ENCODE results near the gene SGCD.

SGCD gene

GRCh38 chr5:156783092-156783491, 456.1 kb downstream of the SGCD start:
- no peak for DNase-seq (ENCODE audit: low read depth)

- DNase-seq (ENCODE audit: low read depth) = no peak
These were observed 467.7 kb downstream of the SGCD start for GRCh38 chr5:156794687-156795086.

- no peak for DNase-seq (ENCODE audit: low read depth)
These were observed 471.2 kb downstream of the SGCD start for GRCh38 chr5:156798201-156798600.

- DNase-seq (ENCODE audit: low read depth) = no peak
These were observed 472.2 kb downstream of the SGCD start for GRCh38 chr5:156799171-156799570.

GRCh38 chr5:156800929-156801328, 474.0 kb downstream of the SGCD start:
- DNase-seq (ENCODE audit: low read depth) = no peak

- DNase-seq (ENCODE audit: low read depth) = no peak
These were observed 475.5 kb downstream of the SGCD start for GRCh38 chr5:156802501-156802900.

- no peak for DNase-seq (ENCODE audit: low read depth)
These were observed 476.4 kb downstream of the SGCD start for GRCh38 chr5:156803404-156803803.

- DNase-seq (ENCODE audit: low read depth) = no peak
These were observed 486.0 kb downstream of the SGCD start for GRCh38 chr5:156812959-156813358.

GRCh38 chr5:156815988-156816599, 489.1 kb downstream of the SGCD start:
- no peak for DNase-seq (ENCODE audit: low read depth)
